HepG2 (cell line): ENCODE results near the gene PARP16. TPM values are rescaled to one million over a fixed set of nuclear protein-coding genes. Genes with fewer than 3 reads are reported as not detected.
A peak's percentile ranks its signal among the peaks of the same experiment; 100 is the strongest.

Experiments used
- ATF4 ChIP-seq, 2 experiments: fragments of 450-650 bp in 1 of 2; sonication (generic) in 1 of 2; formaldehyde crosslinking; IDR thresholded peaks; 2 replicates each; pipeline versions ENCODE4 v1.5.0 to v1.8.0; 2020 to 2022; ENCODE audit warnings: mild to moderate bottlenecking in 1 of 2, missing genetic modification reagents in 1 of 2
- ATF7 ChIP-seq, 2 experiments: fragments of 450-650 bp in 1 of 2; sonication (generic) in 1 of 2; formaldehyde crosslinking in 1 of 2; IDR thresholded peaks; 2 replicates each; pipeline versions ENCODE4 v1.4.0 to v1.6.1; 2016 to 2020; ENCODE audit warnings: antibody characterized with exemption in 1 of 2, mild to moderate bottlenecking in 1 of 2, missing genetic modification reagents in 1 of 2
- MED1 ChIP-seq: sonication (generic); formaldehyde crosslinking; IDR thresholded peaks from 2 replicates; pipeline ENCODE4 v1.4.0; 2020; ENCODE audit warnings: missing genetic modification reagents
- MYC ChIP-seq: sonication (generic); formaldehyde crosslinking; IDR thresholded peaks from 2 replicates; pipeline ENCODE4 v1.9.0; 2021; ENCODE audit warnings: missing genetic modification reagents, borderline replicate concordance
- SAP130 ChIP-seq: IDR thresholded peaks from 2 replicates; pipeline ENCODE4 v1.6.1; 2016; ENCODE audit warnings: low read depth
- SETDB1 ChIP-seq: sonication (generic); formaldehyde crosslinking; IDR thresholded peaks from 2 replicates; pipeline ENCODE4 v1.5.1; 2020; ENCODE audit warnings: missing genetic modification reagents, mild to moderate bottlenecking, borderline replicate concordance
- SRSF1 ChIP-seq: fragments of 200-400 bp; formaldehyde crosslinking; optimal IDR thresholded peaks from 2 replicates; pipeline ENCODE3; 2017; ENCODE audit warnings: mild to moderate bottlenecking, low read depth, low read length, moderate library complexity
- ZBTB21 ChIP-seq: sonication (generic); formaldehyde crosslinking; IDR thresholded peaks from 2 replicates; pipeline ENCODE4 v1.4.0; 2020; ENCODE audit warnings: missing genetic modification reagents
- ZNF263 ChIP-seq: sonication (generic); formaldehyde crosslinking; IDR thresholded peaks from 2 replicates; pipeline ENCODE4 v1.4.0; 2020; ENCODE audit warnings: missing genetic modification reagents
- ZNF687 ChIP-seq: sonication (generic); formaldehyde crosslinking; IDR thresholded peaks from 2 replicates; pipeline ENCODE4 v1.5.1; 2020; ENCODE audit warnings: mild to moderate bottlenecking, missing genetic modification reagents, moderate library complexity
- polyA plus RNA-seq, 8 experiments: library from polyadenylated mRNA; depleted of rRNA in 3 of 8; stranded (reverse) in 7 of 8; unstranded in 1 of 8; fragments of >200 nt; fragmentation: Illumina TruSeq in 4 of 8; extraction: Trizol in 4 of 8; gene quantifications; 2 replicates each; pipeline versions ENCODE4 v1.2.1 to v1.2.3, GENCODE V29; 2011 to 2016; ENCODE audit warnings: low read depth in 4 of 8, missing spikeins in 1 of 8, mixed read lengths in 1 of 8; ENCODE audit not compliant: insufficient read depth in 1 of 8
- total RNA-seq, 5 experiments: library from RNA; depleted of rRNA; stranded (reverse); fragments of >200 nt; fragmentation: Illumina TruSeq; extraction: Trizol; gene quantifications; 2 replicates each; pipeline ENCODE4 v1.2.3, GENCODE V29; 2016; ENCODE audit warnings: low read depth in 1 of 5

Gene PARP16
- total and polyA plus RNA-seq, 2 of the 13 experiments (the other 11 are each of a cell fraction or from before 2014, with no cell fraction given) = 6.8 to 7.6 TPM

- TF ChIP-seq ZNF687 (CRISPR knock-in tag) = peak; percentile 75
- no peak for TF ChIP-seq ZNF263 (CRISPR knock-in tag)
- 0 out of 2 replicates have a peak, but pooled peaks have one; percentile 34 for TF ChIP-seq MED1 (CRISPR knock-in tag)
- TF ChIP-seq ZBTB21 (CRISPR knock-in tag) = peak; percentile 87
- TF ChIP-seq ATF4 (CRISPR knock-in tag; IDR thresholded peaks at IDR 0.05) = peak in 1 of 2 experiments; percentile 77; a peak in 2 of 4 replicates
- no peak for TF ChIP-seq SETDB1 (CRISPR knock-in tag)
- TF ChIP-seq ATF7 (IDR thresholded peaks at IDR 0.05) = peak; percentile 84
- peak; percentile 65; the same call in 1 of the 2 replicates for TF ChIP-seq ATF7 (CRISPR knock-in tag; IDR thresholded peaks at IDR 0.05)
- peak; percentile 55 for TF ChIP-seq SAP130 (CRISPR knock-in tag)
- peak; percentile 9; the same call in 1 of the 2 replicates for TF ChIP-seq MYC (CRISPR knock-in tag)
- TF ChIP-seq SRSF1 = no peak
Observed at GRCh38 chr15:65245096-65245856, 41.4 kb downstream of the PARP16 start (continued).
